Glomerular endothelial cell (primary cell): ENCODE results near the gene C4orf50. TPM values are rescaled to one million over a fixed set of nuclear protein-coding genes. Genes with fewer than 3 reads are reported as not detected.

Experiments used
- DNase-seq: peaks from one replicate; pipeline ENCODE4 v3.0.0-alpha.2; 2011; ENCODE audit warnings: low read depth, low spot score; ENCODE audit errors: extremely low read depth
- total RNA-seq: library from RNA; depleted of rRNA; stranded (reverse); fragments of >200 nt; gene quantifications from 2 replicates; pipeline ENCODE4 v1.2.3, GENCODE V29; 2015

Gene C4orf50
- total RNA-seq, 1 donor from 2014 or later: not detected

DNA sequence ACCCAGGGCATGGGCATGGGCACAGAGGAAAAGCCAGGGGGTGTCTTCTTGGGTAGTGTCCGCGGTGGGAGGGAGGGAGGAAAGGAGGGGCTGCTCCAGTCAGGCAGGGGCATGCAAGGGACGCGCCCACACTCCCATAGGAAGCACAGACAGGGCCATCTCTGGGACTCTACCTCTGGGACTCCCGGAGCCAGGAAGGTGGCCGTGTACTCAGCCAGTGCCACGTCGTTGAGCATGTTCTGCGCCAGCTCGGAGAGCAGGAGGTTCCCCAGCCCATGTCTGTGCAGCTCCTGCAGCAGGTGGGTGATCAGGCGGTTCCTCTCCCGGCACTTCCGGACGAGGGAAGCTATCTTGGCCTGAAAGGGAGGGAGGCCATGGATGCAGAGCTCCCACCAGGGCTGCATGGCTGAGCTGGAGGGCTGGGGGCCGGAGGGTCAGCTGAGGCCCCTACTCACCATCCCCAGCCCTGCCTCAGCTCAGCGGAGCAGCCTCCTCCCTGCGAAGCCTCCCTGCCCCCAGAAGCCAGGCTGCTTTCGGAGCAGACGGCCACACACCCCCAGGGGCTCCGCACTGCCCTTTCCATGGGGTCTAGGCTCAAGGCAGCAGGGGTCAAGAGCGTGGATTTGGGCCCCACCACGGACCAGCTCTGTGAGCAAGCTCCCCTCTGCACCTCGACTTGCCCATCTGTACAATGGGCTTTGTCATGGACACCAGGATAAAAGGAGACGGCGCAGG is 44.6 kb downstream of the C4orf50 start:
- no peak for DNase-seq

DNA sequence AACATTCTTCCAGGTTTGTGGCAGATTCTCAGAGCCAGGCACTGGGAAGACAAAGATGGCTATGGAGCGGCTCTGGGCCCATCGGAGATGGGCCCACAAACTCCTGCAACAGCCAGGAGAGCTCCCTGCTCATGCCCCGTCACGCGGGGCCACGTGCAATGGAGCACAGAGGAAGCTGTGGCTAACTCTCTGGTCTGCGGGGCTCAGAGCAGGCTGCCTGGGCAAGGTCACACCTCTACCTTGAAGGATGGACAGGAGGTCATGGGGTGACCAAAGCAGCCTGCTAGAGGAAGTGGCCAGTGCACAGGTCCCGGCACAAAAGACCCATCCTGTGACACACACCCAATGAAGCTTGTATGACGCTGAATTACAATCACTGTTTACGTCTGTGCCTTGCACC is 45.2 kb downstream of the C4orf50 start:
- DNase-seq: no peak

DNA sequence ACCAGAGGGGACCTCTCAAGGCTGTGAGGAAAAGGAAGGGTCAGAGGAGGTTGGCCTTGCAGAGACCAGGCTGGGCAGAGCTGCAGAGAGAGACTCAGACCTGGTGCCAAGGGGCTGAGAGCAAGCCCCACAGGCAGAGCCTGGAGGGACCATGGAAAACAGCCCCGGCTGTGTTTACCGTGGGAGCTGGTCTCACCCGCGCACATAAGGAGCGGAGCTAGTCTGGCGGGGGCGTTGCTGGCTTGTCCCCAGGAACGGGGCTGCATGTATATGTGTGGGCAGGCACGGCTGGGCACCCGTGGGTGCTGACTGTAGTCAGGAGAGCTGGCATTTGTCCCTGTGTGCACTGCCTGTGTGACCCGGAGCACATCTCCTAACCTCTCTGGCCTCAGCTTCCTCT is 45.7 kb downstream of the C4orf50 start:
- DNase-seq: no peak

DNA sequence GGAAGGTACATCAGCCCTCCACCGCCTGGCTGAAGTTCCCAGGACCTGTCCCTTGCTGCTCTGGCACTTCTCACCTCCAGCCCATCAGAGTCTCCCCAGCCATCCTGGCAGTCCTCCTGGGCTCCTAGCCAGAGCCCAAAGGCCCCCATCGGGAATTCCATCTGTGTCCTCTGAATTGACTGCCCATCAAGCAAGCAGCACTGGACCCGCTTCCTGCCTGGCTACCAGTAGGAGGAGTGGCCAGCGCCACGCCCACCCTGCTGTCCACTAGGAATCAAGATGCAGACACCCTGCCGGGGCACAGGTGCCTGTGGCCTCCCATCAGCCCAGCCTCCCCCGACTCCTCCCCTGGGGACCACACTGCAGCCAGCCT is 47.2 kb downstream of the C4orf50 start:
- DNase-seq: no peak

DNA sequence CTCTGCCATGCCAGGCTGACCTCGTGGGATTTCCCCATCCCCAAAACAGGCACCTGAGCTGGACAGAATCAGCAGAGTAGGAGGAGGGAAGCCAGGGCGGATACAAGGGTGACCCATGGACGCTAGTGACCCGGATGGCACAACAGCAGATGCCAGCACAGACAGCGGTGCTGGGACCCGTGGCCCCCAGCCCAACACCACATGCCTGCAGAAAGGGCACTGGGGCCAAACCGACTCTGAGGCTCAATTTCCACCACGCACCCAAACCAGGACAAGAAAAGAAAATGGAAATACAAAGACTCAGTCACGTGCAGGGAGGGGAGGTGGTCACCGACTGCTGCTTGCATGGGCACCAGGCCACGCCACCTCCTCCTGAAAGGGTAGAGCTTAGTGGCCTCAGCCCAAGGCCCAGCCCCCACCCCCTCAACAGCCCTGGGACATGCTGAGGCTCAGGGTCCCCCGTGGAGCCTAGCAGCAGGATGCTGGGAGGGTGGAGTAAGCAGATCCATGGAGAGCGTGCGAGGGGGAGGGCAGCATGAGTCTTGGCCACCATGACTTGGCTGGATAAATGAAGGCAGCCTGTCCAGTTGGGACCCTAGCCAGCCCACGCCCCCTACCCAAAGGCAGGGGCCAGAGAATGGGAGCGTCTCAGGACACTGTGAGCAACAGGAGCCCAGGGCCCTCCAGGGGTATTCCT is 47.7 kb downstream of the C4orf50 start:
- DNase-seq: no peak

DNA sequence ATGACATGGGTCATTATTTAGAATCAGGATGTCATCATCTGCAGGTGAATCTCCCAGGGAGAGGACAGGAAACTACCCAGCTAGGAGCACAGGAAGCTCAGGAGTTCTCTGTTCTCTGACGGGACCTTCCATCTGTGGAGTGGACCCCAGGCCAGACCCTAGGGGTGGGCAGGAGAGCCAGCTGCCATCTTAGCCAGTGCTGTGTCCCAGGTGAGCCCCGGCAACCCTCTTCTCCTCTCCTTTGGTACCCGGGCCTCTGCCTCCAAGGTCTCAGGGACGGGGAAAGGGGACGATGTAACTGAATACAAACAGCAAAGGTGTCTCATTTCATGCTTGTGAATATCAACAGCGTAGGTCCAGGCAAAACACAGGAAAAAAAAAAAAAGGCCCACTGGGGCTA is 48.5 kb downstream of the C4orf50 start:
- no peak for DNase-seq

GRCh38 chr4:5969336-5969735 is 48.9 kb downstream of the C4orf50 start:
- no peak for DNase-seq

DNA sequence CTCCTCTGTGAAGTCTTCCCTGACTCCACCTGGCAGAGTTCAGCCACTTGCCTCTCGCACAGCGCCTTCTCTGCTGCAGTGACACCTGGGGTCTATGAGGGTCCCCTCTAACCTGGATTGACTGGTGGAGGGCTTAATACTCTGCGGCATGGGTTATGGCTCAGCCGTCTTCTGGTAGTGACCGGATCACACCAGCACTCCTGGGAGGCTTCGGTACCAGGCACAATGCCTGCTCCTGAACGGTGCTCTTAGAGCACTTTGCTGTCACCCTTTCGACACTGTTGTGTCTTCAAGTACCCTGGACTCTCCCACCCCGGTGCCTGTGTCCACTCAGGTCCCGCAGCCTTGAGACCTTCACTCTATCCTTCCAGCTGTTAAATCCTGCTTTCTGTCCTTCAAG is 50.0 kb downstream of the C4orf50 start:
- DNase-seq: no peak

DNA sequence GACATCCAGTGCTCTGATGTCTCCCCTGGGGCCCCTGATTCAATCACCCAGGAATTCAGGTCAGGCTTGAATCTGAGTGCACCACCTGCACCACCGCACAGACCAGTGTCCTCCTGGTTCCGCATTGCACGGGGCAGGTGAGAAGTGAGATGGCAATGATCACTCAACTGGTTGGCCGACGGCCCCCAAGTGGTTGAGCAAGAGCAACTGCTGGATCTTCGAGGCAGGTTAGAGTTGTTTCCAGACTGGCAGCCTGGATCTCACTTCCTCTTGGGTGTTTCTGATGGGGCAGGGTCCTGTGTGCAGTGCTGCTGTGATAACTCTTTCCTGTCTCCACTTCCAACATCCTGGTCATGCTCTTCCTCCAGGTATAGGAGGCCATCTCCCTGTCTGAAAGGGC is 50.4 kb downstream of the C4orf50 start:
- DNase-seq: no peak

DNA sequence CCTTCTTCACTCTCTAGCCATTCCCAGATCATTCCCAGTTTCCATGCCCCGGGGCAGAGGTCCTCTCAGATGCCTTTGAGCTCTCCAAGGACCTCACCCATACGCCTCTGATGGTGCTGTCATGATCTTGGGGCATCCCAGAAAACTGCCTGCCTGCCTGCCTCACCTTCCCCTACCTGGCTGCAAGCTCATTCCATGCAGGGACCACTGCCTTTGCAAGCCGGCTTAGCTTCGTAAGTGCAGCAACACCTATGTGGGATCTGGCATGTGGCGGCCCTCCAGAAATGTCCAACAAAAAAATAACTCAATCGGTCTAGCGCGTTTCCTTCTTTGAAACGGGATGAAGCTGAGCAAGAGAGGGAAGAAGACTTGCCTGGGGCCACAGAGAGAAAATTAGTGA is 53.0 kb downstream of the C4orf50 start:
- DNase-seq: no peak

GRCh38 chr4:5964030-5964429 is 54.2 kb downstream of the C4orf50 start:
- no peak for DNase-seq

- DNase-seq: no peak
Measured at GRCh38 chr4:5963611-5964010, 54.6 kb downstream of the C4orf50 start.

- DNase-seq: no peak
Measured at GRCh38 chr4:5962416-5962815, 55.8 kb downstream of the C4orf50 start.

- no peak for DNase-seq
Measured at GRCh38 chr4:5960252-5960880, 57.9 kb downstream of the C4orf50 start.

DNA sequence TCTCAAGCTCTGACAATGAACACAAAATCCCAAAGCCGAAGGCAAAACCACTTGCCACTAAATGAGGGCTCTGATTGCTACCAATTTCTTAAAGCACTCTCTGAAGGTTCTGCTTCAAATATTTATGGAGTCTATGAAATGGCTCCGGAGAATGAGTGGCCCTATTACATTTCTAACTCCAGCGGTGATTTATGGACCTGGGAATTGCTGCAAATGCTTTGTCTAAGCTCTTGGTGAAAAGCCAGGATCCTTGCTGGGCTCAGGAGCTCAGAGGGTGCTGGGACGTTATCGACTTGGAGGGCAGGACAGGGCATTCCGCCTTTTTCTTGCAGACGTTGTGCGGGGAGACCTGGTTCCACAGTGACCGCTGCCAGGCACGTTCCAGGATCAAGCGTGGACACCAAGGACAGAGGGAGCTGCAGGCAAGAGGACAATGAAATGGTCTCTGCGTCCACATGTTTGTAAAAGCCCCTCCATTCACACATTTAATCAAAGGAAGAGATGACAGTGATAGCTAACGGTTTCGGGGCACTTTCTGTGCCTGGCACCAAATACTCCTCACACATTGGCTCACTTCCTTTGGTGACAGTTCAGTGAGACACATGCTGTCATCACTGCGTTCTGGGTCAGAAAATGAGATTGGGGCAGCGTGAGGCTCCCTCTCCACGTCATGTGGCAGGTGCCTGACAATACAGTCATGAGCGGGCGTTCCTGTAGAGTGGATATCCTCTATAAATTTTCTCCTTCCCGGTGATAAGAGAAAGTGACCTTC is 58.8 kb downstream of the C4orf50 start:
- DNase-seq: no peak

- no peak for DNase-seq
Measured at GRCh38 chr4:5958199-5958735, 60.0 kb downstream of the C4orf50 start.

DNA sequence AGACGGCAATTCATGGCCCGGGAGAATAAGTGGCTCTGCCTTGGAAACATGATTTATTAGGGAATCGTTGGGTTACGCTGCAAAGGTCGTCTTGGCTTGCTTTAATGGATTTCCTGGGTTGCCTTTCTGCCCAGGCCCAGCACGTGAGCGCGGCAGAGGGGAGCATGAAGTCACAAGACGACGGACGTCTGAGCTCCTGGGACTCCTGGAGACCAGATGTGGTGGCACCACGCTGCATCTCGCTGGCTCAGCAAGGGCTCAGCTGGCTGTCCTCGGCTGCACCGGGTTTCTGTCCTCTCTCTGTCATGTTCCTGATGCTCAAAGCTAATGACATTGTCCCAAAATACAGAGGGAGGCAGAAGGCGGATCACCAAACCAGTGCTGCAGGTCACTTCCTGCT is 61.2 kb downstream of the C4orf50 start:
- DNase-seq: no peak

DNA sequence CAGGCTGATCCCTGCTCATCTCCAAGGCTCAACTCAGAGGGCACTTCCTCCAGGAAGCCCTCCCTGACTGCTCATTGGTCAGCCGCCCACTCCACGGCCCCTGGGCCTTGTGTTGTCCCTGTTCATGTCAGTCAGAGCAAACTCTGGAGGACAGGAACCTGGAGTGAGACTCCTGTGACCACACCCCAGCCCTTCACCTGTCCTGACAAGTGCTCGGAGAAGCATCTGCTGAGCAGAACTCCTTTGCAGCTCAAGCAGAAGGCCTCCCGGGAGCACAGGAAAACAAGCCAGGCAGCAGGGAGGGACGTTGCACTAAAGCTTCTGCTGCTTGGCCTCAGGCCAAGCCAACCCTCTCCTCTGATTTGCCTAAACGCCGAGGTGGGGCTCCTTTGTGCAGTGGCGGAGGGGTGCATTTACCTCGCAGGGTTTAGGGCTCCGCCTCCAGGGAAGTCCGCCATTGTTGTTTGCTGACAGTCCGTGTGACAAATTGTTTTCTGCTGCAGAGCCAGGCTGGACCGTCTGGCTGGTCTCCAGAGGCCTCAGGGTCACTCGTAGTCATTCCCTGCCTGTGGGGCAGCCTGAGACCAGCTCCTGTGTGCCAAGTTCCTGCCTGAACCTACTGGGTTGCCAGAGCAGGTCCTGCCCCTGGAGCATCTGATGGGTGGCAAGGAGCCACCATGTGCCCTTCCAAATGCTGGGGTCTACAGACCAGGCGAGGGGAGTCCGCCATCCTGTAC is 61.8 kb downstream of the C4orf50 start:
- DNase-seq: peak; percentile 22

- DNase-seq: no peak
Measured at GRCh38 chr4:5955856-5956255, 62.4 kb downstream of the C4orf50 start.

DNA sequence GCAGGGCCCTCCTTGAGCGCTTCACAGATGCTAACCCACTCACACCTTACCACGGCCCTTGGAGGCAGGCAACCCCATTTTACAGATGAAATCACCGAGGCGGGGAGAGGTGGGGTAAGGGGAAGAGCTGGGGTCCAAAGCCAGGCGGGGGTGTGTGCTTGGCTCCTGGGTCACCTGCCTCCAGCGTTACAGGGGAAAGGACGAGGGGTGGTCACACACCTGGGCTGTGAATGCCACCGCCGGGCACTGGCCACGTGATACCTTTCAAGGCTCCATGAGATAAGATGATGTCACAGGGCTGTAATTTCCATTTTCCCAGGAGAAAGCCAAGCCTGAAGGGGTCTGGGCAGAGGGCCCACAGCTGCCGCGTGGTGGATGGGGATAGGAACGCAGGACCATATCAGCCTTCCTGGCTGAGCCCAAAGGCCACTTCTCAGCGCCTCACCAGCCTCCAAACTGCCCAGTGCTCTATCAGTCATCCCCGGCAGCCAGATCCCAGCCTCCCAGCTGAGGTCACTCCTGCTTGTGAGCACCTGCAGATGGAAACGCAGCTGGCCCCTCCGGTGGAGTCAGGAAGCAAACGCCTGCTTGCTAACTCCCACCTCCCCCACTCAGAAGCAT is 62.9 kb downstream of the C4orf50 start:
- DNase-seq: no peak
